Caki2 (cell line): ENCODE data around the gene ZDHHC8. TPM values are rescaled to one million over a fixed set of nuclear protein-coding genes. Genes with fewer than 3 reads are reported as not detected.

Experiments
- DNase-seq: peaks from one replicate; pipeline ENCODE4 v3.0.0-alpha.2; 2015; ENCODE audit warnings: low read depth
- in situ Hi-C: cut with HindIII; loops from 2 replicates; pipeline ENCODE4 v1.10.0; 2016; ENCODE audit warnings: low sequenced_read_pairs, low pct_unique_long_range_greater_than_20kb, mixed read lengths
- total RNA-seq: library from RNA; depleted of rRNA; stranded (reverse); fragments of >200 nt; shearing (Covaris generic); gene quantifications from 2 replicates; pipeline ENCODE4 v1.2.3, GENCODE V29; 2014; ENCODE audit warnings: low replicate concordance; rRNA removed

The ZDHHC8 gene
- total RNA-seq, 1 experiment from 2014 or later: 12.6 TPM

GRCh38 chr22:20193761-20194494 lies 62.3 kb downstream of the ZDHHC8 start:
- in situ Hi-C loops: no loop called here

GRCh38 chr22:20194681-20195593 lies 63.3 kb downstream of the ZDHHC8 start:
- in situ Hi-C loops: no loop called here
- no peak for DNase-seq

More at GRCh38 chr22:20193761-20194494, 62.3 kb downstream of the ZDHHC8 start:
- no peak for DNase-seq

GRCh38 chr22:20196094-20196842 lies 64.7 kb downstream of the ZDHHC8 start:
- no peak for DNase-seq
- in situ Hi-C loops: no loop called here

Other genes with a start within 250 kb of the ZDHHC8 start
- gene COMT, start 190.0 kb upstream of the ZDHHC8 start, total RNA-seq: 517 and 585 TPM in 2 replicates
- gene TXNRD2, start 190.0 kb upstream of the ZDHHC8 start, total RNA-seq: 53.0 and 54.5 TPM in 2 replicates
- gene ARVCF, start 115.0 kb upstream of the ZDHHC8 start, total RNA-seq: 3.6 and 15.2 TPM in 2 replicates
- 26.6 and 55.2 TPM in 2 replicates for gene TANGO2, start 110.7 kb upstream of the ZDHHC8 start, total RNA-seq
- 8.8 and 26.8 TPM in 2 replicates for gene DGCR8, start 51.6 kb upstream of the ZDHHC8 start, total RNA-seq
- 816 and 890 TPM in 2 replicates for gene RANBP1, start 15.7 kb upstream of the ZDHHC8 start, total RNA-seq
- 55.3 and 76.4 TPM in 2 replicates for gene TRMT2A, start 14.6 kb upstream of the ZDHHC8 start, total RNA-seq
- not detected in 2 replicates for gene CCDC188, start 19.3 kb downstream of the ZDHHC8 start, total RNA-seq
- gene RTN4R, start 136.5 kb downstream of the ZDHHC8 start, total RNA-seq: 11.9 and 13.1 TPM in 2 replicates
- 122 and 180 TPM in 2 replicates for gene DGCR6L, start 188.3 kb downstream of the ZDHHC8 start, total RNA-seq